SU-DHL-6 (cell line): ENCODE results near the gene SCIN.

Experiments
- H2AFZ ChIP-seq: fragments of 200-600 bp; sonication (generic); 2 replicates; pipeline ENCODE4 v1.6.1; 2014; ENCODE audit warnings: low read depth, mild to moderate bottlenecking, moderate library complexity, mixed read lengths, antibody characterized with exemption, low read length; ENCODE audit not compliant: severe bottlenecking
- H3F3A ChIP-seq: fragments of 200-600 bp; shearing (Covaris generic); 2 replicates; pipeline ENCODE4 v1.6.0; 2016; ENCODE audit warnings: antibody characterized with exemption, mild to moderate bottlenecking; ENCODE audit not compliant: insufficient read depth
- H3K27ac ChIP-seq: fragments of 200-600 bp; sonication (generic); 2 replicates; pipeline ENCODE4 v1.5.1; 2016; ENCODE audit warnings: low read depth, mild to moderate bottlenecking, low read length, moderate library complexity, mixed read lengths
- H3K27me3 ChIP-seq: fragments of 200-600 bp; sonication (generic), shearing (Covaris generic); 2 replicates; pipeline ENCODE4 v1.6.0; 2014; ENCODE audit warnings: mild to moderate bottlenecking, low read length
- H3K36me3 ChIP-seq: fragments of 200-600 bp; sonication (generic); 2 replicates; pipeline ENCODE4 v1.6.1; 2014; ENCODE audit warnings: mild to moderate bottlenecking, low read length, mixed read lengths
- H3K4me2 ChIP-seq: fragments of 300-600, 200-600 bp; shearing (Covaris generic), sonication (generic); 2 replicates; pipeline ENCODE4 v1.6.0; 2014; ENCODE audit warnings: low read length, low read depth, mild to moderate bottlenecking; ENCODE audit not compliant: poor library complexity, severe bottlenecking
- H3K4me3 ChIP-seq: fragments of 200-600 bp; sonication (generic); 2 replicates; pipeline ENCODE4 v1.5.1; 2014; ENCODE audit warnings: antibody characterized with exemption, low read length, mild to moderate bottlenecking, mixed read lengths; ENCODE audit not compliant: insufficient read depth, poor library complexity, severe bottlenecking
- H3K79me2 ChIP-seq: fragments of 200-600 bp; sonication (generic); 2 replicates; pipeline ENCODE4 v1.6.1; 2014; ENCODE audit warnings: mild to moderate bottlenecking, low read length, moderate library complexity; ENCODE audit not compliant: insufficient read depth
- H3K9ac ChIP-seq: fragments of 200-600 bp; sonication (generic); 2 replicates; pipeline ENCODE4 v1.7.0; 2014; ENCODE audit warnings: mild to moderate bottlenecking, low read length
- H3K9me2 ChIP-seq: fragments of 200-600 bp; sonication (generic); replicated peaks from 2 replicates; pipeline ENCODE4 v1.6.1; 2014; ENCODE audit warnings: low read length; ENCODE audit not compliant: insufficient read depth
- H3K9me3 ChIP-seq: fragments of 200-600 bp; sonication (generic); 2 replicates; pipeline ENCODE4 v1.6.1; 2014; ENCODE audit warnings: low read length, mixed read lengths; ENCODE audit not compliant: insufficient read depth
- H4K20me1 ChIP-seq: fragments of 200-600 bp; sonication (generic); 2 replicates; pipeline ENCODE4 v1.6.1; 2014; ENCODE audit warnings: low read depth, mild to moderate bottlenecking, antibody characterized with exemption, low read length, moderate library complexity, mixed read lengths
- EZH2phosphoT487 ChIP-seq: fragments of 200-600 bp; sonication (generic), shearing (Covaris generic); conservative IDR thresholded peaks from 2 replicates; pipeline ENCODE4 v1.6.1; 2018; ENCODE audit warnings: mild to moderate bottlenecking, antibody characterized with exemption, low read length, moderate library complexity, mixed read lengths
- TF ChIP-seq, protein P1 (sequence below): fragments of 200-600 bp; sonication (generic); IDR thresholded peaks from one replicate; pipeline ENCODE4 v1.5.1; 2017; ENCODE audit warnings: antibody characterized with exemption, mild to moderate bottlenecking, low read length, moderate library complexity; ENCODE audit not compliant: insufficient read depth, poor library complexity, severe bottlenecking

Gene SCIN

GRCh38 chr7:12630513-12630819 lies 59.9 kb downstream of the SCIN start:
- H3K79me2 ChIP-seq: no peaks in the 10 kb centered on the region
- H3F3A ChIP-seq: no peaks in the 10 kb centered on the region
- no peak overlapping the region for H3K9ac ChIP-seq

GRCh38 chr7:12633582-12633981 lies 63.1 kb downstream of the SCIN start:
- Histone ChIP-seq H3K79me2 (no peaks in the 10 kb centered on the region), H3K4me3 (no peak overlapping the region), H2AFZ (no peak overlapping the region), H3K27me3 (no peaks in the 10 kb centered on the region), H3K9me2 (no peaks in the 10 kb centered on the region), H3K9ac (no peak overlapping the region), H3K27ac (no peak overlapping the region), H3K9me3 (no peaks in the 10 kb centered on the region), H3K36me3 (no peaks in the 10 kb centered on the region), H4K20me1 (no peaks in the 10 kb centered on the region), H3K4me2 (no peak overlapping the region), H3F3A (no peaks in the 10 kb centered on the region)
- TF ChIP-seq, protein P1, sequence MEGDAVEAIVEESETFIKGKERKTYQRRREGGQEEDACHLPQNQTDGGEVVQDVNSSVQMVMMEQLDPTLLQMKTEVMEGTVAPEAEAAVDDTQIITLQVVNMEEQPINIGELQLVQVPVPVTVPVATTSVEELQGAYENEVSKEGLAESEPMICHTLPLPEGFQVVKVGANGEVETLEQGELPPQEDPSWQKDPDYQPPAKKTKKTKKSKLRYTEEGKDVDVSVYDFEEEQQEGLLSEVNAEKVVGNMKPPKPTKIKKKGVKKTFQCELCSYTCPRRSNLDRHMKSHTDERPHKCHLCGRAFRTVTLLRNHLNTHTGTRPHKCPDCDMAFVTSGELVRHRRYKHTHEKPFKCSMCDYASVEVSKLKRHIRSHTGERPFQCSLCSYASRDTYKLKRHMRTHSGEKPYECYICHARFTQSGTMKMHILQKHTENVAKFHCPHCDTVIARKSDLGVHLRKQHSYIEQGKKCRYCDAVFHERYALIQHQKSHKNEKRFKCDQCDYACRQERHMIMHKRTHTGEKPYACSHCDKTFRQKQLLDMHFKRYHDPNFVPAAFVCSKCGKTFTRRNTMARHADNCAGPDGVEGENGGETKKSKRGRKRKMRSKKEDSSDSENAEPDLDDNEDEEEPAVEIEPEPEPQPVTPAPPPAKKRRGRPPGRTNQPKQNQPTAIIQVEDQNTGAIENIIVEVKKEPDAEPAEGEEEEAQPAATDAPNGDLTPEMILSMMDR: no peak
- TF ChIP-seq EZH2phosphoT487: no peak

More at GRCh38 chr7:12630513-12630819, 59.9 kb downstream of the SCIN start:
- Histone ChIP-seq H3K36me3 (no peaks in the 10 kb centered on the region), H3K27me3 (no peaks in the 10 kb centered on the region), H3K4me2 (no peak overlapping the region), H3K4me3 (no peak overlapping the region), H3K27ac (no peak overlapping the region), H3K9me2 (no peaks in the 10 kb centered on the region), H3K9me3 (no peaks in the 10 kb centered on the region), H2AFZ (no peak overlapping the region), H4K20me1 (no peaks in the 10 kb centered on the region)
- TF ChIP-seq, protein P1: no peak
- TF ChIP-seq EZH2phosphoT487: no peak

GRCh38 chr7:12635830-12636229 lies 65.3 kb downstream of the SCIN start:
- Histone ChIP-seq H3K36me3 (no peaks in the 10 kb centered on the region), H3K79me2 (no peaks in the 10 kb centered on the region), H3K9me3 (no peaks in the 10 kb centered on the region), H3K9ac (no peak overlapping the region), H3K27me3 (no peaks in the 10 kb centered on the region), H3K4me2 (no peak overlapping the region), H3F3A (no peaks in the 10 kb centered on the region), H4K20me1 (no peaks in the 10 kb centered on the region), H3K4me3 (no peak overlapping the region), H3K27ac (no peak overlapping the region), H3K9me2 (no peaks in the 10 kb centered on the region), H2AFZ (no peak overlapping the region)
- TF ChIP-seq, protein P1: no peak
- no peak for TF ChIP-seq EZH2phosphoT487

DNA sequence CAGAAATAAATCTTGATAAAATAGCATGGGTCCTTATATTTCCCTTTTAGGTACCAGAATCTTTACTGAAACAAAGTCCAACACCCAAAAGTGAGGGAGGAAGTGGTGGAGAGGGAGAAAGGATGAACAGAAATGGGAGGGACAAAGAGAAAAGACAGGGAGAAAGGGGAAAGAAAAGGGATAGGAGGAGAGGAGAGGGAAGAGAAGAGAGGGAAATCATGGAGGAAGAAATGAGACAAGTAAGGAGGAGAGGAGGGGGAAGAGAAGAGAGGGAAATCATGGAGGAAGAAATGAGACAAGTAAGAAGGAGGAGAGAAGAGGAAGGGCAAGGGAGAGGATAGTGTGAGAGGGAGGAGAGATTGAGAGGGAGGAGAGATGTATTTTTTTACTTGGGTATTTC lies 66.8 kb downstream of the SCIN start:
- no peak for TF ChIP-seq EZH2phosphoT487
- H3K4me3 ChIP-seq: no peak overlapping the region

More for the DNA sequence above, 66.8 kb downstream of the SCIN start:
- no peaks in the 10 kb centered on the region for H3K9me2 ChIP-seq
- no peak overlapping the region for H3K9ac ChIP-seq
- H3K27me3 ChIP-seq: no peaks in the 10 kb centered on the region
- no peaks in the 10 kb centered on the region for H4K20me1 ChIP-seq
- H3K36me3 ChIP-seq: no peaks in the 10 kb centered on the region
- H3K9me3 ChIP-seq: no peaks in the 10 kb centered on the region
- H3K27ac ChIP-seq: no peak overlapping the region
- no peak overlapping the region for H3K4me2 ChIP-seq
- H2AFZ ChIP-seq: no peak overlapping the region
- no peaks in the 10 kb centered on the region for H3K79me2 ChIP-seq
- no peaks in the 10 kb centered on the region for H3F3A ChIP-seq
